Thyroid gland (tissue), 4 donors: ENCODE results near the gene WDR37.

Source experiments
- POLR2A ChIP-seq, 2 donors: fragments of 450-650 bp; IDR thresholded peaks; one replicate each; pipeline ENCODE4 v1.6.1; 2017; ENCODE audit warnings: antibody characterized with exemption in 2 of 2, mild to moderate bottlenecking in 2 of 2, moderate library complexity in 1 of 2
- TF ChIP-seq, protein P1 (sequence below), 6 experiments: fragments of 200-600 bp in 3 of 6; fragments of 450-650 bp in 3 of 6; sonication (generic) in 3 of 6; IDR thresholded peaks; one replicate each; pipeline ENCODE4 v1.5.1; 2016 to 2019; ENCODE audit warnings: antibody characterized with exemption in 6 of 6, mild to moderate bottlenecking in 2 of 6, inconsistent platforms in 1 of 6, moderate library complexity in 1 of 6

GRCh38 chr10:1123972-1124371 lies 67.8 kb downstream of the WDR37 start:
- TF ChIP-seq, protein P1, sequence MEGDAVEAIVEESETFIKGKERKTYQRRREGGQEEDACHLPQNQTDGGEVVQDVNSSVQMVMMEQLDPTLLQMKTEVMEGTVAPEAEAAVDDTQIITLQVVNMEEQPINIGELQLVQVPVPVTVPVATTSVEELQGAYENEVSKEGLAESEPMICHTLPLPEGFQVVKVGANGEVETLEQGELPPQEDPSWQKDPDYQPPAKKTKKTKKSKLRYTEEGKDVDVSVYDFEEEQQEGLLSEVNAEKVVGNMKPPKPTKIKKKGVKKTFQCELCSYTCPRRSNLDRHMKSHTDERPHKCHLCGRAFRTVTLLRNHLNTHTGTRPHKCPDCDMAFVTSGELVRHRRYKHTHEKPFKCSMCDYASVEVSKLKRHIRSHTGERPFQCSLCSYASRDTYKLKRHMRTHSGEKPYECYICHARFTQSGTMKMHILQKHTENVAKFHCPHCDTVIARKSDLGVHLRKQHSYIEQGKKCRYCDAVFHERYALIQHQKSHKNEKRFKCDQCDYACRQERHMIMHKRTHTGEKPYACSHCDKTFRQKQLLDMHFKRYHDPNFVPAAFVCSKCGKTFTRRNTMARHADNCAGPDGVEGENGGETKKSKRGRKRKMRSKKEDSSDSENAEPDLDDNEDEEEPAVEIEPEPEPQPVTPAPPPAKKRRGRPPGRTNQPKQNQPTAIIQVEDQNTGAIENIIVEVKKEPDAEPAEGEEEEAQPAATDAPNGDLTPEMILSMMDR (IDR thresholded peaks at IDR 0.05) = no peak
- no peak for TF ChIP-seq POLR2A (IDR thresholded peaks at IDR 0.05)
